Kidney (tissue), 14 donors: ENCODE results near the gene TMPRSS4. TPM values are rescaled to one million over a fixed set of nuclear protein-coding genes. Genes with fewer than 3 reads are reported as not detected.

Experiments
- DNase-seq, 5 donors: peaks; one replicate each; pipeline ENCODE4 v3.0.0-alpha.2; 2013 to 2020
- FAIRE-seq: peaks from 2 replicates; lab custom pipeline; 2012; peaks lifted over from hg19 to GRCh38; lab: Jason Lieb, UNC
- H3K27ac ChIP-seq, 2 donors: one replicate each; pipeline ENCODE4 v1.7.0; 2013; ENCODE audit warnings: low read depth in 2 of 2, low read length in 2 of 2, inconsistent platforms in 1 of 2
- H3K27me3 ChIP-seq: one replicate; pipeline ENCODE4 v1.7.1; 2013; ENCODE audit warnings: low read length, inconsistent platforms; ENCODE audit not compliant: control insufficient read depth, insufficient read depth
- H3K36me3 ChIP-seq, 3 donors: one replicate each; pipeline versions ENCODE4 v1.7.0 to v1.7.1; 2013; ENCODE audit warnings: low read length in 3 of 3, control low read depth in 1 of 3, inconsistent platforms in 1 of 3; ENCODE audit not compliant: insufficient read depth in 3 of 3, control insufficient read depth in 2 of 3
- H3K4me1 ChIP-seq, 3 donors: one replicate each; pipeline versions ENCODE4 v1.7.0 to v1.7.1; 2013; ENCODE audit warnings: low read length in 3 of 3, inconsistent platforms in 1 of 3, low read depth in 1 of 3; ENCODE audit not compliant: control insufficient read depth in 2 of 3, insufficient read depth in 2 of 3
- H3K4me3 ChIP-seq, 3 donors: one replicate each; pipeline versions ENCODE4 v1.7.0 to v1.8.1; 2013; ENCODE audit warnings: low read length in 3 of 3, control low read depth in 1 of 3, inconsistent platforms in 1 of 3
- H3K9ac ChIP-seq, 3 donors: one replicate each; pipeline versions ENCODE4 v1.7.0 to v1.7.1; 2013; ENCODE audit warnings: low read length in 3 of 3, control low read depth in 1 of 3, inconsistent platforms in 1 of 3
- H3K9me3 ChIP-seq, 3 donors: one replicate each; pipeline versions ENCODE4 v1.7.0 to v1.7.1; 2013; ENCODE audit warnings: low read length in 3 of 3, control low read depth in 1 of 3, inconsistent platforms in 1 of 3; ENCODE audit not compliant: control insufficient read depth in 2 of 3, insufficient read depth in 1 of 3
- CTCF ChIP-seq: IDR thresholded peaks from 3 replicates; pipeline ENCODE4 v1.5.1; 2012; ENCODE audit warnings: mild to moderate bottlenecking, moderate library complexity, borderline replicate concordance; ENCODE audit not compliant: insufficient read depth; ENCODE audit errors: extremely low read depth
- intact Hi-C: fragments of 100-400 bp; cut with DNase I; formaldehyde crosslinking; loops from one replicate; pipeline ENCODE4 v1.11.1; 2022
- polyA plus RNA-seq: library from polyadenylated mRNA; stranded (reverse); fragments of 350-450 nt; fragmentation: Illumina TruSeq; extraction: RNeasy Lipid Tissue Mini Kit (QIAGEN cat#74804); gene quantifications from one replicate; pipeline ENCODE4 v1.2.3, GENCODE V29; 2014; ENCODE audit warnings: low read depth, low replicate concordance; ENCODE audit not compliant: insufficient read depth
- total RNA-seq: library from RNA; stranded (reverse); fragmentation: NEBNext Ultra II Directional; extraction: Animal tissue kit (Norgen Biotek cat#: 25700); gene quantifications from one replicate; pipeline ENCODE4 v1.2.1, GENCODE V29; 2021
- donor health status: control.
- donor health status: control.
- donor health status: control.
- donor health status: control.
- donor health status: control.
- donor health status: DM: yes; HTN: yes; CAD: no.
- donor health status: Normal renal cell carcinoma (clear cell type).

TMPRSS4 gene
- total and polyA plus RNA-seq, 2 donors from 2014 or later, result 27.8 to 234 TPM

- FAIRE-seq (no peak), DNase-seq (no peak)
- no peak overlapping the region for H3K9ac ChIP-seq
- intact Hi-C loops, result no loop called here
- H3K9me3 ChIP-seq, result no peaks in the 10 kb centered on the region
- H3K36me3 ChIP-seq, result no peaks in the 10 kb centered on the region
- H3K4me3 ChIP-seq, result no peak overlapping the region
- H3K4me1 ChIP-seq, result no peaks in the 10 kb centered on the region
- no peak for TF ChIP-seq CTCF
- no peaks in the 10 kb centered on the region for H3K27me3 ChIP-seq
- H3K27ac ChIP-seq, result no peak overlapping the region
Observed at GRCh38 chr11:118033443-118033842, 43.4 kb upstream of the TMPRSS4 start.

- no peak for DNase-seq
- no peaks in the 10 kb centered on the region for H3K9me3 ChIP-seq
- H3K4me1 ChIP-seq, result no peaks in the 10 kb centered on the region
- H3K27ac ChIP-seq, result no peak overlapping the region
- H3K4me3 ChIP-seq, result no peak overlapping the region
- no peaks in the 10 kb centered on the region for H3K36me3 ChIP-seq
- H3K9ac ChIP-seq, result no peak overlapping the region
- FAIRE-seq, result no peak
- TF ChIP-seq CTCF, result no peak
- no peaks in the 10 kb centered on the region for H3K27me3 ChIP-seq
- intact Hi-C loops, result no loop called here
Observed at GRCh38 chr11:118042141-118042540, 34.7 kb upstream of the TMPRSS4 start.

GRCh38 chr11:118042796-118043195 is 34.1 kb upstream of the TMPRSS4 start:
- Histone ChIP-seq H3K27ac (no peak overlapping the region), H3K4me3 (no peak overlapping the region), H3K36me3 (no peaks in the 10 kb centered on the region), H3K9me3 (no peaks in the 10 kb centered on the region), H3K27me3 (no peaks in the 10 kb centered on the region), H3K9ac (no peak overlapping the region), H3K4me1 (no peaks in the 10 kb centered on the region)
- DNase-seq (no peak), FAIRE-seq (no peak)
- no peak for TF ChIP-seq CTCF
- intact Hi-C loops, result no loop called here

- FAIRE-seq (no peak), DNase-seq (no peak)
- intact Hi-C loops, result no loop called here
- Histone ChIP-seq H3K9me3 (no peaks in the 10 kb centered on the region), H3K4me1 (no peaks in the 10 kb centered on the region), H3K9ac (no peak overlapping the region), H3K27ac (no peak overlapping the region), H3K36me3 (no peaks in the 10 kb centered on the region), H3K27me3 (no peaks in the 10 kb centered on the region), H3K4me3 (no peak overlapping the region)
- no peak for TF ChIP-seq CTCF
Observed at GRCh38 chr11:118045191-118045590, 31.7 kb upstream of the TMPRSS4 start.
